ENCODE results near the gene CAVIN2. TPM values are rescaled to one million over a fixed set of nuclear protein-coding genes. Genes with fewer than 3 reads are reported as not detected.

Gene CAVIN2
- total RNA-seq, 1 experiment from 2014 or later: not detected

- H3K27ac Mint-ChIP-seq (ENCODE audit: unreplicated experiment): no peak overlapping the region
- H3K36me3 Mint-ChIP-seq (ENCODE audit: insufficient read depth, unreplicated experiment): no peaks in the 10 kb centered on the region
- Histone ChIP-seq H3K36me3 (ENCODE audit: control insufficient read depth, insufficient read depth, low read length) (no peaks in the 10 kb centered on the region), H3K9me3 (no peaks in the 10 kb centered on the region), H3K4me1 (no peaks in the 10 kb centered on the region), H3K4me3 (ENCODE audit: low read depth, low read length) (no peak overlapping the region), H3K27me3 (replicated peaks; ENCODE audit: control insufficient read depth, insufficient read depth, low read length) (no peaks in the 10 kb centered on the region)
- no TSS peak for BruUV-seq (replicated peaks)
- ChIA-PET CTCF (no interaction called here), POLR2A (no interaction called here)
- intact Hi-C loops (cut with micrococcal nuclease; ENCODE audit: unreplicated experiment): no loop called here
- H3K27me3 Mint-ChIP-seq (ENCODE audit: insufficient read depth, unreplicated experiment): no peaks in the 10 kb centered on the region
- H3K9me3 Mint-ChIP-seq (ENCODE audit: unreplicated experiment): no peaks in the 10 kb centered on the region
- H3K4me3 Mint-ChIP-seq (ENCODE audit: unreplicated experiment): no peak overlapping the region
- no peak for DNase-seq
- no peak for TF ChIP-seq CTCF (IDR thresholded peaks at IDR 0.05; ENCODE audit: insufficient read depth in 1 of 2, low read depth in 1 of 2, low read length in 1 of 2, severe bottlenecking in 1 of 2, unreplicated experiment in 1 of 2)
- no peaks in the 10 kb centered on the region for H3K4me1 Mint-ChIP-seq (ENCODE audit: low read depth, unreplicated experiment)
These were observed 13.5 kb downstream of the CAVIN2 start for GRCh38 chr2:191833356-191833755.

GRCh38 chr2:191832668-191833067 lies 14.2 kb downstream of the CAVIN2 start:
- POLR2A ChIA-PET: no interaction called here
- no peak for TF ChIP-seq CTCF (IDR thresholded peaks at IDR 0.05; ENCODE audit: insufficient read depth in 1 of 2, low read depth in 1 of 2, low read length in 1 of 2, severe bottlenecking in 1 of 2, unreplicated experiment in 1 of 2)
- intact Hi-C loops (cut with micrococcal nuclease; ENCODE audit: unreplicated experiment): no loop called here
- H3K27me3 ChIP-seq (replicated peaks; ENCODE audit: control insufficient read depth, insufficient read depth, low read length): no peaks in the 10 kb centered on the region
- H3K4me1 ChIP-seq: no peaks in the 10 kb centered on the region
- CTCF ChIA-PET: no interaction called here
- H3K4me3 ChIP-seq (ENCODE audit: low read depth, low read length): no peak overlapping the region
- DNase-seq: no peak
- Mint-ChIP-seq H3K9me3 (ENCODE audit: unreplicated experiment) (no peaks in the 10 kb centered on the region), H3K4me1 (ENCODE audit: low read depth, unreplicated experiment) (no peaks in the 10 kb centered on the region), H3K4me3 (ENCODE audit: unreplicated experiment) (no peak overlapping the region), H3K36me3 (ENCODE audit: insufficient read depth, unreplicated experiment) (no peaks in the 10 kb centered on the region), H3K27ac (ENCODE audit: unreplicated experiment) (no peak overlapping the region), H3K27me3 (ENCODE audit: insufficient read depth, unreplicated experiment) (no peaks in the 10 kb centered on the region)
- H3K9me3 ChIP-seq: no peaks in the 10 kb centered on the region
- no TSS peak for BruUV-seq (replicated peaks)
- H3K36me3 ChIP-seq (ENCODE audit: control insufficient read depth, insufficient read depth, low read length): no peaks in the 10 kb centered on the region

- H3K4me3 ChIP-seq (ENCODE audit: low read depth, low read length): no peak overlapping the region
- CTCF ChIA-PET: no interaction called here
- DNase-seq: no peak
- BruUV-seq (replicated peaks): no TSS peak
- intact Hi-C loops (cut with micrococcal nuclease; ENCODE audit: unreplicated experiment): no loop called here
- no peaks in the 10 kb centered on the region for H3K36me3 ChIP-seq (ENCODE audit: control insufficient read depth, insufficient read depth, low read length)
- POLR2A ChIA-PET: no interaction called here
- no peaks in the 10 kb centered on the region for H3K4me1 ChIP-seq
- H3K9me3 ChIP-seq: no peaks in the 10 kb centered on the region
- Mint-ChIP-seq H3K27me3 (ENCODE audit: insufficient read depth, unreplicated experiment) (no peaks in the 10 kb centered on the region), H3K4me1 (ENCODE audit: low read depth, unreplicated experiment) (no peaks in the 10 kb centered on the region), H3K36me3 (ENCODE audit: insufficient read depth, unreplicated experiment) (no peaks in the 10 kb centered on the region), H3K27ac (ENCODE audit: unreplicated experiment) (no peak overlapping the region), H3K9me3 (ENCODE audit: unreplicated experiment) (no peaks in the 10 kb centered on the region), H3K4me3 (ENCODE audit: unreplicated experiment) (no peak overlapping the region)
- H3K27me3 ChIP-seq (replicated peaks; ENCODE audit: control insufficient read depth, insufficient read depth, low read length): no peaks in the 10 kb centered on the region
- no peak for TF ChIP-seq CTCF (IDR thresholded peaks at IDR 0.05; ENCODE audit: insufficient read depth in 1 of 2, low read depth in 1 of 2, low read length in 1 of 2, severe bottlenecking in 1 of 2, unreplicated experiment in 1 of 2)
These were observed 15.4 kb downstream of the CAVIN2 start for GRCh38 chr2:191831410-191831994.
